K562 (cell line): ENCODE measurements around the gene SLC25A34. TPM values are rescaled to one million over a fixed set of nuclear protein-coding genes. Genes with fewer than 3 reads are reported as not detected.

ENCODE experiments used
- ATAC-seq: fragments of 200-7000 bp; cut with Tn5 transposase; 3 replicates; pipeline ENCODE4 v1.9.1; 2020; ENCODE audit warnings: moderate library complexity
- BruUV-seq: library from RNA; stranded (reverse); fragments of 400-500 nt; replicated peaks from 2 replicates; lab custom pipeline; 2021; lab: Mats Ljungman, UMichigan
- CTCF ChIA-PET: fragments of 300-600 bp; formaldehyde crosslinking; extraction: SDS; loops from one replicate; lab custom pipeline; 2021; ENCODE audit warnings: low intra/inter-chr PET ratio; lab: Yijun Ruan, JAX
- POLR2A ChIA-PET: fragments of 300-600, 350-650 bp; sonication (Branson Sonifier 250); formaldehyde crosslinking; extraction: SDS; loops from one replicate; lab custom pipeline; 2021; ENCODE audit warnings: antibody characterized with exemption, inconsistent platforms; lab: Yijun Ruan, JAX
- DNase-seq, 4 experiments: peaks; one replicate each; pipeline versions ENCODE4 v3.0.0 to v3.0.0-alpha.2; 2011 to 2018; ENCODE audit warnings: low spot score in 3 of 4, mixed read lengths in 3 of 4; ENCODE audit errors: extremely low read depth in 1 of 4
- FAIRE-seq: peaks from 2 replicates; lab custom pipeline; 2011; peaks lifted over from hg19 to GRCh38; lab: Jason Lieb, UNC
- H2AFZ ChIP-seq: 2 replicates; pipeline ENCODE4 v1.6.0; 2011; ENCODE audit warnings: low read depth, low read length, control low read depth, inconsistent platforms
- H3K27ac ChIP-seq: fragments of 200-600 bp; 3 replicates; pipeline ENCODE4 v1.8.0; 2011; ENCODE audit warnings: low read depth, mild to moderate bottlenecking, control low read depth, inconsistent platforms, low read length, moderate library complexity, mixed read lengths; ENCODE audit errors: extremely low read depth
- H3K27me3 ChIP-seq, 2 experiments: fragments of 300-600 bp in 1 of 2; 2 replicates in 1 of 2; 3 replicates in 1 of 2; pipeline versions ENCODE4 v1.6.0 to v1.8.0; 2011; ENCODE audit warnings: inconsistent platforms in 2 of 2, low read length in 2 of 2, mild to moderate bottlenecking in 1 of 2, mixed read lengths in 1 of 2, moderate library complexity in 1 of 2; ENCODE audit not compliant: control insufficient read depth in 2 of 2, insufficient read depth in 2 of 2
- H3K36me3 ChIP-seq: fragments of 300-600 bp; 3 replicates; pipeline ENCODE4 v1.8.0; 2011; ENCODE audit warnings: mild to moderate bottlenecking, low read length, inconsistent platforms; ENCODE audit not compliant: control insufficient read depth, insufficient read depth
- H3K4me1 ChIP-seq, 2 experiments: fragments of 200-600 bp in 1 of 2; replicated peaks in 1 of 2; 2 replicates in 1 of 2; 3 replicates in 1 of 2; pipeline versions ENCODE4 v1.5.1 to v1.8.0; 2011; ENCODE audit warnings: inconsistent platforms in 2 of 2, low read length in 2 of 2, mild to moderate bottlenecking in 1 of 2, mixed read lengths in 1 of 2, moderate library complexity in 1 of 2; ENCODE audit not compliant: control insufficient read depth in 2 of 2, insufficient read depth in 2 of 2
- H3K4me2 ChIP-seq: 2 replicates; pipeline ENCODE4 v1.6.1; 2011; ENCODE audit warnings: low read length, control low read depth, inconsistent platforms, mixed read lengths; ENCODE audit not compliant: insufficient read depth
- H3K4me3 ChIP-seq: fragments of 200-600 bp; sonication (generic), shearing (Covaris generic); 2 replicates; pipeline ENCODE4 v1.5.1; 2016; ENCODE audit warnings: control low read depth, inconsistent platforms
- H3K79me2 ChIP-seq: fragments of 200-600 bp; 3 replicates; pipeline ENCODE4 v1.8.0; 2011; ENCODE audit warnings: low read length, inconsistent platforms; ENCODE audit not compliant: control insufficient read depth, insufficient read depth
- H3K9ac ChIP-seq, 2 experiments: 2 replicates each; pipeline versions ENCODE4 v1.6.0 to v1.6.1; 2011; ENCODE audit warnings: low read depth in 2 of 2, low read length in 2 of 2, control low read depth in 1 of 2, inconsistent platforms in 1 of 2, mild to moderate bottlenecking in 1 of 2, mixed read lengths in 1 of 2; ENCODE audit not compliant: insufficient read depth in 1 of 2
- H3K9me1 ChIP-seq: one replicate; pipeline ENCODE4 v1.6.0; 2011; ENCODE audit warnings: inconsistent platforms, mild to moderate bottlenecking, low read length, moderate library complexity; ENCODE audit not compliant: control insufficient read depth, insufficient read depth
- H3K9me3 ChIP-seq: replicated peaks from 2 replicates; pipeline ENCODE4 v1.5.1; 2011; ENCODE audit warnings: low read depth, low read length, inconsistent platforms; ENCODE audit not compliant: control insufficient read depth, insufficient read depth
- H4K20me1 ChIP-seq: replicated peaks from 2 replicates; pipeline ENCODE4 v1.6.1; 2011; ENCODE audit warnings: low read length, inconsistent platforms, mixed read lengths; ENCODE audit not compliant: control insufficient read depth, insufficient read depth
- FOXP1 ChIP-seq: sonication (generic); formaldehyde crosslinking; IDR thresholded peaks from 2 replicates; pipeline ENCODE4 v1.8.0; 2022; ENCODE audit warnings: mild to moderate bottlenecking, missing genetic modification reagents
- XRCC5 ChIP-seq: fragments of 200-400 bp; formaldehyde crosslinking; IDR thresholded peaks from 2 replicates; pipeline ENCODE4 v1.6.1; 2017; ENCODE audit warnings: low read depth, mild to moderate bottlenecking, low read length
- ZNF197 ChIP-seq: fragments of 200-800 bp; sonication (Bioruptor generic); IDR thresholded peaks from 2 replicates; pipeline ENCODE4 v1.6.1; 2016; ENCODE audit warnings: low read depth, missing genetic modification characterization, missing compliant biosample characterization
- ZNF24 ChIP-seq: fragments of 450-650 bp; IDR thresholded peaks from 2 replicates; pipeline ENCODE4 v1.6.1; 2016
- ZZZ3 ChIP-seq: fragments of 450-650 bp; IDR thresholded peaks from 2 replicates; pipeline ENCODE4 v1.6.1; 2016; ENCODE audit warnings: antibody characterized with exemption, mild to moderate bottlenecking, moderate library complexity
- WGBS: fragments of 100-300 bp; shearing (Covaris generic); methylation state at CpG from one replicate; pipeline ENCODE4 v1.1.6; 2016; ENCODE audit warnings: low coverage, mixed read lengths; ENCODE audit not compliant: insufficient coverage; ENCODE audit errors: missing lambda C conversion rate; 5-methylcytosine and 5-hydroxymethylcytosine counted together
- in situ Hi-C: fragments of 300-500 bp; cut with MboI; formaldehyde crosslinking; loops from 4 replicates; pipeline ENCODE4 v1.15.0; 2018; ENCODE audit warnings: inconsistent platforms, mixed read lengths
- intact Hi-C: fragments of 100-400 bp; cut with micrococcal nuclease; formaldehyde crosslinking; loops from 2 replicates; pipeline ENCODE4 v1.14.2; 2022
- polyA plus RNA-seq, 8 experiments: library from polyadenylated mRNA; depleted of rRNA in 4 of 8; stranded (reverse) in 5 of 8; unstranded in 3 of 8; fragments of >200 nt; fragmentation: Nextera tagmentation in 2 of 8; fragmentation: Illumina TruSeq in 1 of 8; extraction: Ambion mirVana in 2 of 8; extraction: Trizol in 1 of 8; gene quantifications; 2 replicates each; pipeline versions ENCODE4 v1.2.1 to v1.2.3, GENCODE V29; 2011 to 2014; ENCODE audit warnings: inconsistent platforms in 1 of 8, missing spikeins in 1 of 8
- total RNA-seq, 7 experiments: library from RNA; depleted of rRNA in 6 of 7; stranded (reverse); fragments of >200 nt in 6 of 7; fragmentation: Illumina TruSeq in 2 of 7; extraction: Trizol in 2 of 7; gene quantifications; 2 replicates each; pipeline versions ENCODE4 v1.2.1 to v1.2.3, GENCODE V29; 2011 to 2021; ENCODE audit warnings: low replicate concordance in 1 of 7
- TF ChIP-seq, protein P1 (sequence below): fragments of 450-650 bp; IDR thresholded peaks from 2 replicates; pipeline ENCODE4 v1.6.1; 2016

The SLC25A34 gene
- total and polyA plus RNA-seq, 9 of the 15 experiments (the other 6 are each of a cell fraction or from before 2014, with no cell fraction given), result 0.01 to 0.57 (median 0.16) TPM

GRCh38 chr1:15764890-15765289 lies 28.8 kb downstream of the SLC25A34 start:
- H3K27me3 ChIP-seq, result peaks cover 23 to 68% of the 10 kb centered on the region in 2 experiments
- no peaks in the 10 kb centered on the region for H3K79me2 ChIP-seq
- H3K27ac ChIP-seq, result no peak overlapping the region
- no peaks in the 10 kb centered on the region for H3K36me3 ChIP-seq
- peaks cover 3% of the 10 kb centered on the region; the same call in 1 of the 2 replicates for H4K20me1 ChIP-seq
- TF ChIP-seq ZZZ3 (no peak), ZNF24 (peak; percentile 68), XRCC5 (no peak), ZNF197 (CRISPR knock-in tag) (no peak), FOXP1 (CRISPR knock-in tag) (0 out of 2 replicates have a peak, but pooled peaks have one; percentile 50)
- TF ChIP-seq, protein P1, sequence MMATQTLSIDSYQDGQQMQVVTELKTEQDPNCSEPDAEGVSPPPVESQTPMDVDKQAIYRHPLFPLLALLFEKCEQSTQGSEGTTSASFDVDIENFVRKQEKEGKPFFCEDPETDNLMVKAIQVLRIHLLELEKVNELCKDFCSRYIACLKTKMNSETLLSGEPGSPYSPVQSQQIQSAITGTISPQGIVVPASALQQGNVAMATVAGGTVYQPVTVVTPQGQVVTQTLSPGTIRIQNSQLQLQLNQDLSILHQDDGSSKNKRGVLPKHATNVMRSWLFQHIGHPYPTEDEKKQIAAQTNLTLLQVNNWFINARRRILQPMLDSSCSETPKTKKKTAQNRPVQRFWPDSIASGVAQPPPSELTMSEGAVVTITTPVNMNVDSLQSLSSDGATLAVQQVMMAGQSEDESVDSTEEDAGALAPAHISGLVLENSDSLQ, result no peak
- TF ChIP-seq, all 486 proteins: peak for 2
- DNase-seq (no peak), ATAC-seq (no peak), FAIRE-seq (no peak)
- intact Hi-C loops (no loop called here), in situ Hi-C loops (no loop called here)
- Histone ChIP-seq H3K9ac (peak overlapping the region in 1 of 2 experiments; percentile 24; a peak in 1 of 4 replicates), H3K9me1 (no peaks in the 10 kb centered on the region), H2AFZ (no peak overlapping the region), H3K4me2 (no peak overlapping the region), H3K4me3 (no peak overlapping the region), H3K9me3 (no peaks in the 10 kb centered on the region), H3K4me1 (peaks cover 15 to 30% of the 10 kb centered on the region in 2 experiments; a peak in 4 of 5 replicates)
- WGBS, result 31% methylated on average over 12 of the region's 15 CpGs
- ChIA-PET CTCF (no interaction called here), POLR2A (interaction anchor here (0.5 to 2.1 kb wide), 3 partner anchors 9 to 51 kb away, joined by 4 to 6 read pairs (median 4); no protein-coding TSS in a partner anchor)
- BruUV-seq, result no TSS peak
